GM12878 (cell line): ENCODE data around the gene HERC6. TPM values are rescaled to one million over a fixed set of nuclear protein-coding genes. Genes with fewer than 3 reads are reported as not detected.
A peak's percentile ranks its signal among the peaks of the same experiment; 100 is the strongest.

Experiments
- ATAC-seq: fragments of 200-7000 bp; cut with Tn5 transposase; 3 replicates; pipeline ENCODE4 v1.9.1; 2020; ENCODE audit warnings: mild to moderate bottlenecking, moderate library complexity
- BruUV-seq: library from RNA; stranded (reverse); fragments of 400-500 nt; replicated peaks from 2 replicates; lab custom pipeline; 2021; lab: Mats Ljungman, UMichigan
- CTCF ChIA-PET: fragments of 300-600 bp; sonication (Branson Sonifier 250); formaldehyde crosslinking; extraction: SDS; loops from one replicate; lab custom pipeline; 2021; ENCODE audit warnings: inconsistent platforms; lab: Yijun Ruan, JAX
- POLR2A ChIA-PET: fragments of 350-600 bp; formaldehyde crosslinking; extraction: SDS; loops from one replicate; lab custom pipeline; 2021; ENCODE audit warnings: inconsistent platforms; lab: Charles Lee
- RAD21 ChIA-PET: fragments of 300-600 bp; sonication (Branson Sonifier 250); formaldehyde crosslinking; loops from one replicate; lab custom pipeline; 2023; ENCODE audit warnings: antibody characterized with exemption; ENCODE audit not compliant: unreplicated experiment; lab: Charles Lee
- SMC1A ChIA-PET: fragments of 300-600 bp; sonication (Branson Sonifier 250); formaldehyde crosslinking; loops from one replicate; lab custom pipeline; 2023; ENCODE audit not compliant: unreplicated experiment, uncharacterized antibody; lab: Charles Lee
- DNase-seq: peaks from one replicate; pipeline ENCODE4 v3.0.0-alpha.2; 2011; ENCODE audit warnings: low read depth, low spot score
- FAIRE-seq: peaks from 3 replicates; lab custom pipeline; 2011; peaks lifted over from hg19 to GRCh38; lab: Jason Lieb, UNC
- H2AFZ ChIP-seq: 2 replicates; pipeline ENCODE4 v1.6.0; 2011; ENCODE audit warnings: low read depth, low read length, control low read depth; ENCODE audit not compliant: control insufficient read depth
- H3K27ac ChIP-seq: 2 replicates; pipeline ENCODE4 v1.5.1; 2011; ENCODE audit warnings: control low read depth; ENCODE audit not compliant: control insufficient read depth, insufficient read depth
- H3K27me3 ChIP-seq, 2 experiments: replicated peaks in 1 of 2; 2 replicates each; pipeline versions ENCODE4 v1.6.0 to v1.6.1; 2011; ENCODE audit warnings: low read length in 1 of 2; ENCODE audit not compliant: control insufficient read depth in 2 of 2, insufficient read depth in 2 of 2
- H3K36me3 ChIP-seq, 2 experiments: 2 replicates each; pipeline ENCODE4 v1.5.1; 2011; ENCODE audit warnings: low read length in 1 of 2; ENCODE audit not compliant: control insufficient read depth in 2 of 2, insufficient read depth in 2 of 2
- H3K4me1 ChIP-seq: 2 replicates; pipeline ENCODE4 v1.6.1; 2011; ENCODE audit warnings: mild to moderate bottlenecking, low read length, moderate library complexity, mixed read lengths; ENCODE audit not compliant: control insufficient read depth, insufficient read depth
- H3K4me2 ChIP-seq: 2 replicates; pipeline ENCODE4 v1.6.0; 2011; ENCODE audit warnings: control low read depth; ENCODE audit not compliant: control insufficient read depth, insufficient read depth
- H3K4me3 ChIP-seq: fragments of 200-600 bp; sonication (generic); 2 replicates; pipeline ENCODE4 v1.5.1; 2016
- H3K79me2 ChIP-seq: 2 replicates; pipeline ENCODE4 v1.6.0; 2011; ENCODE audit warnings: low read length; ENCODE audit not compliant: control insufficient read depth, insufficient read depth
- H3K9ac ChIP-seq: 2 replicates; pipeline ENCODE4 v1.8.0; 2011; ENCODE audit warnings: low read length, control low read depth, mixed read lengths; ENCODE audit not compliant: control insufficient read depth, insufficient read depth
- H3K9me3 ChIP-seq: replicated peaks from 3 replicates; pipeline ENCODE4 v1.5.1; 2011; ENCODE audit warnings: mild to moderate bottlenecking, low read length; ENCODE audit not compliant: control insufficient read depth, insufficient read depth
- H4K20me1 ChIP-seq: 2 replicates; pipeline ENCODE4 v1.6.0; 2011; ENCODE audit not compliant: control insufficient read depth, insufficient read depth
- CHD1 ChIP-seq: IDR thresholded peaks from 2 replicates; pipeline ENCODE4 v1.6.1; 2012; ENCODE audit warnings: low read depth, low read length, improper control_type of control experiment
- EZH2 ChIP-seq: IDR thresholded peaks from 2 replicates; pipeline ENCODE4 v1.6.1; 2012; ENCODE audit warnings: low read depth, mild to moderate bottlenecking, control low read depth, inconsistent platforms, low read length, borderline replicate concordance; ENCODE audit not compliant: control insufficient read depth
- GABPA ChIP-seq: IDR thresholded peaks from 2 replicates; pipeline ENCODE4 v1.6.1; 2014; ENCODE audit warnings: antibody characterized with exemption, low read depth, mild to moderate bottlenecking, inconsistent platforms
- IKZF1 ChIP-seq: fragments of 450-650 bp; conservative IDR thresholded peaks from 2 replicates; pipeline ENCODE4 v1.6.1; 2017; ENCODE audit warnings: antibody characterized with exemption, mild to moderate bottlenecking
- MYC ChIP-seq: IDR thresholded peaks from 2 replicates; pipeline ENCODE4 v1.6.1; 2011; ENCODE audit warnings: mild to moderate bottlenecking, low read length, moderate library complexity, inconsistent platforms; ENCODE audit not compliant: insufficient read depth, insufficient replicate concordance, insufficient read length, severe bottlenecking
- NFYA ChIP-seq: IDR thresholded peaks from 2 replicates; pipeline ENCODE4 v1.6.1; 2011; ENCODE audit warnings: low read depth, mild to moderate bottlenecking, low read length, improper control_type of control experiment, borderline replicate concordance
- SMC3 ChIP-seq: IDR thresholded peaks from 2 replicates; pipeline ENCODE4 v1.6.1; 2011; ENCODE audit warnings: low read length, improper control_type of control experiment, borderline replicate concordance
- SPI1 ChIP-seq: IDR thresholded peaks from 2 replicates; pipeline ENCODE4 v1.6.1; 2011; ENCODE audit warnings: low read depth, mild to moderate bottlenecking, low read length, moderate library complexity, borderline replicate concordance; ENCODE audit not compliant: insufficient read depth
- WGBS: methylation state at CpG from one replicate; pipeline ENCODE4 v1.1.6; 2016; ENCODE audit warnings: low lambda C conversion rate; ENCODE audit not compliant: insufficient replicate concordance, insufficient coverage; ENCODE audit errors: missing lambda C conversion rate; 5-methylcytosine and 5-hydroxymethylcytosine counted together
- in situ Hi-C: fragments of 300-500 bp; cut with MboI; formaldehyde crosslinking; loops from 9 replicates; pipeline ENCODE4 v1.14.3; 2018; ENCODE audit warnings: mixed read lengths
- intact Hi-C: fragments of 100-400 bp; cut with micrococcal nuclease; formaldehyde crosslinking; loops from one replicate; pipeline ENCODE4 v1.14.2; 2022; ENCODE audit not compliant: unreplicated experiment
- polyA plus RNA-seq, 11 experiments: library from polyadenylated mRNA; depleted of rRNA in 4 of 11; unstranded in 6 of 11; stranded (reverse) in 5 of 11; fragments of >200 nt; fragmentation: Nextera tagmentation in 4 of 11; fragmentation: Illumina TruSeq in 1 of 11; extraction: Ambion mirVana in 4 of 11; extraction: Trizol in 1 of 11; gene quantifications; 1 replicate in 1 of 11; 2 replicates in 10 of 11; pipeline versions ENCODE4 v1.2.1 to v1.2.3, GENCODE V29; 2011 to 2016; ENCODE audit warnings: inconsistent platforms in 2 of 11, missing spikeins in 2 of 11, low read depth in 1 of 11
- total RNA-seq, 4 experiments: library from RNA; depleted of rRNA in 3 of 4; stranded (reverse); fragments of >200 nt in 3 of 4; fragmentation: Illumina TruSeq in 1 of 4; extraction: Trizol in 1 of 4; gene quantifications; 2 replicates each; pipeline versions ENCODE4 v1.2.1 to v1.2.3, GENCODE V29; 2013 to 2021
- TF ChIP-seq, protein P1 (sequence below): fragments of 450-650 bp; IDR thresholded peaks from 2 replicates; pipeline ENCODE4 v1.6.1; 2014; ENCODE audit warnings: mild to moderate bottlenecking
- TF ChIP-seq, protein P2 (sequence below): fragments of 450-650 bp; IDR thresholded peaks from 2 replicates; pipeline ENCODE4 v1.6.1; 2018; ENCODE audit warnings: mild to moderate bottlenecking, low read depth, moderate library complexity; ENCODE audit not compliant: partially characterized antibody
- TF ChIP-seq, protein P3 (sequence below), 3 experiments: IDR thresholded peaks in 2 of 3; conservative IDR thresholded peaks in 1 of 3; 2 replicates each; pipeline ENCODE4 v1.5.1; 2011; ENCODE audit warnings: low read depth in 3 of 3, low read length in 3 of 3, mild to moderate bottlenecking in 3 of 3, control low read depth in 2 of 3, moderate library complexity in 2 of 3, inconsistent platforms in 1 of 3, mixed read lengths in 1 of 3; ENCODE audit not compliant: control insufficient read depth in 2 of 3, insufficient read depth in 1 of 3; ENCODE audit errors: extremely low read depth in 1 of 3
- TF ChIP-seq, protein P4 (sequence below): fragments of 450-650 bp; IDR thresholded peaks from 2 replicates; pipeline ENCODE4 v1.6.1; 2017; ENCODE audit warnings: low read depth, mild to moderate bottlenecking, moderate library complexity

HERC6 gene
- total and polyA plus RNA-seq, 10 of the 15 experiments (the other 5 are each of a cell fraction or from before 2014, with no cell fraction given), result 1.7 to 26.4 (median 5.9) TPM

DNA sequence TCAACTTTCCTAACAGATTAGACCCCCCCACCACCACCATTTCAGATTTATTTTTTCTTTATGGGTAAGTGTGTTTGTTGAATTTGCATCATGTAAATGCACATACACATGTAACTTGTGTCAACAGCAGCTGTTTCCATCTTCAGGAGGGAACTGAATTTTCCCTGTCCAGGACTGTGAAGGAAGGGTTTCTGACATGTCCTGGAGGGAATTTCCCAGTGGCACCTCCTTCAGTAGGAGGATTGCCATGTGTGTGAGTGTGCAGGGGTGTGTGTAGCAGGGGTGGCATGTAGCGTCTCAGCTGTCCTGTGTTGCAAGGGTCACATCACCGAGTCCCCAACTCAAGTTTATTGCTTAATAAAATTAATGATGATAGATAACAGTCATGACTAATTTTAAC, 19.7 kb downstream of the HERC6 start:
- Histone ChIP-seq H3K4me3 (no peak overlapping the region), H3K27me3 (no peaks in the 10 kb centered on the region), H3K4me1 (no peaks in the 10 kb centered on the region), H3K9ac (no peak overlapping the region), H4K20me1 (no peaks in the 10 kb centered on the region), H3K27ac (no peak overlapping the region), H3K9me3 (no peaks in the 10 kb centered on the region), H2AFZ (no peak overlapping the region), H3K79me2 (no peaks in the 10 kb centered on the region), H3K4me2 (no peak overlapping the region), H3K36me3 (no peaks in the 10 kb centered on the region; a peak in 1 of 4 replicates)
- ChIA-PET POLR2A (no interaction called here), SMC1A (no interaction called here), CTCF (no interaction called here), RAD21 (no interaction called here)
- FAIRE-seq (peak; percentile 66), DNase-seq (no peak), ATAC-seq (no peak)
- BruUV-seq, result no TSS peak
- intact Hi-C loops, result no loop called here
- 100% methylated on average over 2 of the region's 2 CpGs for WGBS
- in situ Hi-C loops, result no loop called here
- TF ChIP-seq SMC3 (no peak), NFYA (no peak), EZH2 (no peak), SPI1 (peak; percentile 39; the same call in 1 of the 2 replicates), CHD1 (no peak), MYC (no peak), GABPA (no peak), IKZF1 (peak; percentile 25; the same call in 1 of the 2 replicates)
- TF ChIP-seq, protein P1, sequence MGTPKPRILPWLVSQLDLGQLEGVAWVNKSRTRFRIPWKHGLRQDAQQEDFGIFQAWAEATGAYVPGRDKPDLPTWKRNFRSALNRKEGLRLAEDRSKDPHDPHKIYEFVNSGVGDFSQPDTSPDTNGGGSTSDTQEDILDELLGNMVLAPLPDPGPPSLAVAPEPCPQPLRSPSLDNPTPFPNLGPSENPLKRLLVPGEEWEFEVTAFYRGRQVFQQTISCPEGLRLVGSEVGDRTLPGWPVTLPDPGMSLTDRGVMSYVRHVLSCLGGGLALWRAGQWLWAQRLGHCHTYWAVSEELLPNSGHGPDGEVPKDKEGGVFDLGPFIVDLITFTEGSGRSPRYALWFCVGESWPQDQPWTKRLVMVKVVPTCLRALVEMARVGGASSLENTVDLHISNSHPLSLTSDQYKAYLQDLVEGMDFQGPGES, result no peak
- TF ChIP-seq, protein P2, sequence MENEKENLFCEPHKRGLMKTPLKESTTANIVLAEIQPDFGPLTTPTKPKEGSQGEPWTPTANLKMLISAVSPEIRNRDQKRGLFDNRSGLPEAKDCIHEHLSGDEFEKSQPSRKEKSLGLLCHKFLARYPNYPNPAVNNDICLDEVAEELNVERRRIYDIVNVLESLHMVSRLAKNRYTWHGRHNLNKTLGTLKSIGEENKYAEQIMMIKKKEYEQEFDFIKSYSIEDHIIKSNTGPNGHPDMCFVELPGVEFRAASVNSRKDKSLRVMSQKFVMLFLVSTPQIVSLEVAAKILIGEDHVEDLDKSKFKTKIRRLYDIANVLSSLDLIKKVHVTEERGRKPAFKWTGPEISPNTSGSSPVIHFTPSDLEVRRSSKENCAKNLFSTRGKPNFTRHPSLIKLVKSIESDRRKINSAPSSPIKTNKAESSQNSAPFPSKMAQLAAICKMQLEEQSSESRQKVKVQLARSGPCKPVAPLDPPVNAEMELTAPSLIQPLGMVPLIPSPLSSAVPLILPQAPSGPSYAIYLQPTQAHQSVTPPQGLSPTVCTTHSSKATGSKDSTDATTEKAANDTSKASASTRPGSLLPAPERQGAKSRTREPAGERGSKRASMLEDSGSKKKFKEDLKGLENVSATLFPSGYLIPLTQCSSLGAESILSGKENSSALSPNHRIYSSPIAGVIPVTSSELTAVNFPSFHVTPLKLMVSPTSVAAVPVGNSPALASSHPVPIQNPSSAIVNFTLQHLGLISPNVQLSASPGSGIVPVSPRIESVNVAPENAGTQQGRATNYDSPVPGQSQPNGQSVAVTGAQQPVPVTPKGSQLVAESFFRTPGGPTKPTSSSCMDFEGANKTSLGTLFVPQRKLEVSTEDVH, result no peak
- TF ChIP-seq, protein P3, sequence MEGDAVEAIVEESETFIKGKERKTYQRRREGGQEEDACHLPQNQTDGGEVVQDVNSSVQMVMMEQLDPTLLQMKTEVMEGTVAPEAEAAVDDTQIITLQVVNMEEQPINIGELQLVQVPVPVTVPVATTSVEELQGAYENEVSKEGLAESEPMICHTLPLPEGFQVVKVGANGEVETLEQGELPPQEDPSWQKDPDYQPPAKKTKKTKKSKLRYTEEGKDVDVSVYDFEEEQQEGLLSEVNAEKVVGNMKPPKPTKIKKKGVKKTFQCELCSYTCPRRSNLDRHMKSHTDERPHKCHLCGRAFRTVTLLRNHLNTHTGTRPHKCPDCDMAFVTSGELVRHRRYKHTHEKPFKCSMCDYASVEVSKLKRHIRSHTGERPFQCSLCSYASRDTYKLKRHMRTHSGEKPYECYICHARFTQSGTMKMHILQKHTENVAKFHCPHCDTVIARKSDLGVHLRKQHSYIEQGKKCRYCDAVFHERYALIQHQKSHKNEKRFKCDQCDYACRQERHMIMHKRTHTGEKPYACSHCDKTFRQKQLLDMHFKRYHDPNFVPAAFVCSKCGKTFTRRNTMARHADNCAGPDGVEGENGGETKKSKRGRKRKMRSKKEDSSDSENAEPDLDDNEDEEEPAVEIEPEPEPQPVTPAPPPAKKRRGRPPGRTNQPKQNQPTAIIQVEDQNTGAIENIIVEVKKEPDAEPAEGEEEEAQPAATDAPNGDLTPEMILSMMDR (IDR thresholded peaks at IDR 0.05 in 2 of 3, conservative IDR thresholded peaks at IDR 0.05 in 1 of 3; ENCODE audit: control insufficient read depth in 2 of 3, extremely low read depth in 1 of 3, insufficient read depth in 1 of 3, low read depth in 3 of 3, low read length in 3 of 3), result no peak
- TF ChIP-seq, protein P4, sequence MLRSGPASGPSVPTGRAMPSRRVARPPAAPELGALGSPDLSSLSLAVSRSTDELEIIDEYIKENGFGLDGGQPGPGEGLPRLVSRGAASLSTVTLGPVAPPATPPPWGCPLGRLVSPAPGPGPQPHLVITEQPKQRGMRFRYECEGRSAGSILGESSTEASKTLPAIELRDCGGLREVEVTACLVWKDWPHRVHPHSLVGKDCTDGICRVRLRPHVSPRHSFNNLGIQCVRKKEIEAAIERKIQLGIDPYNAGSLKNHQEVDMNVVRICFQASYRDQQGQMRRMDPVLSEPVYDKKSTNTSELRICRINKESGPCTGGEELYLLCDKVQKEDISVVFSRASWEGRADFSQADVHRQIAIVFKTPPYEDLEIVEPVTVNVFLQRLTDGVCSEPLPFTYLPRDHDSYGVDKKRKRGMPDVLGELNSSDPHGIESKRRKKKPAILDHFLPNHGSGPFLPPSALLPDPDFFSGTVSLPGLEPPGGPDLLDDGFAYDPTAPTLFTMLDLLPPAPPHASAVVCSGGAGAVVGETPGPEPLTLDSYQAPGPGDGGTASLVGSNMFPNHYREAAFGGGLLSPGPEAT, result no peak
